GM03348 (cell line): Measurements from ENCODE around the gene TCHP.
A peak's percentile ranks its signal among the peaks of the same experiment; 100 is the strongest.

Experiments used
- DNase-seq: peaks from one replicate; pipeline ENCODE4 v3.0.0; 2012; ENCODE audit warnings: low spot score

Gene TCHP

DNA sequence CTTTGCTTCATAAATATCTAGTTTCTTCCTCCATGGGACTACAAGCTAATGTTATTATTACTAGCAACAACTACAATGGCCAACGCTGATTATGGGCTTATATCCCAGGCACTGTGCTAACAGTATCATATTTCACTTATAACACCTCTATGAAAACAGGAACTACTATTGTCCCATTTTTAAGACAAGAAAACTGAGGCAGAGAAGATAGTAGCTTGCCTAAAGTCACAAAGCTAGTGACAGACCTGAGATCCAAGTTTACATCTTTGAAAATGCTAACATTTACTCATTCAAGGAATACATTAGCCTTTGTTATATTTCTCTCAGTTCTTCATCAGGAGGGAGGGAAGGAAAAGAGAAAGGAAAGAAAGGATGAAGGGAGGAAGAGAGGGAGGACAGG is 63.3 kb downstream of the TCHP start:
- no peak for DNase-seq

DNA sequence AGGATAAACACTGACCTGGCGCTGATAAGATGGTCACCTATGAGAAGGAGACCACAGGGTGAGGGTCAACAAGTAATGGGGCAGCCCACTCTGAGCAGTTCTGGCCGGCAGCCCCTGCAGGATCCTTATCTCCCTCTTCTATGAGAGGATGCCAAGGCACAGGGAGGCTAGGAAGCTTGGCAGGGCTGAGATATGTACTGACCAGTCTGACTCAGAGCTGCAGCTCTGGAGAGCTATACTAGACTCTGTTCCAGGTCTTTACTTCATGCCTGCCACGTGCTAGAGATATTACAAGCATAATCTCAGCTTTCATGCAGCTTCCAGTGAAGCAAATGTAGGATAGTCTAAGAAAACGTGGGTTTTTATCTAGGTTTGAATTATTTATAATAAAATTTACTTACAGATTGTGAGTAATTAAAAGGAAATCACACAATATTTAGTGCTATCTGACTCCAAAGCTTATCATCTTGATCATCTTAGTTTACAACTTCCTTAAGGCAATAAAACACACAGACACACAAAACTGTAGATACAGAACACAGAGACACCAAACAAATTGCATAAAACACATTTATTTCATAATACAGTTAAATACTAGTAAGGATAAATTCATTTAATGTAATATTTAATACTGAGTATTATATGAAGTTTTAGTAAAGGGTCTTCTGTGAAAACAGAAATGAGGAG is 63.8 kb downstream of the TCHP start:
- peak; percentile 56 for DNase-seq

DNA sequence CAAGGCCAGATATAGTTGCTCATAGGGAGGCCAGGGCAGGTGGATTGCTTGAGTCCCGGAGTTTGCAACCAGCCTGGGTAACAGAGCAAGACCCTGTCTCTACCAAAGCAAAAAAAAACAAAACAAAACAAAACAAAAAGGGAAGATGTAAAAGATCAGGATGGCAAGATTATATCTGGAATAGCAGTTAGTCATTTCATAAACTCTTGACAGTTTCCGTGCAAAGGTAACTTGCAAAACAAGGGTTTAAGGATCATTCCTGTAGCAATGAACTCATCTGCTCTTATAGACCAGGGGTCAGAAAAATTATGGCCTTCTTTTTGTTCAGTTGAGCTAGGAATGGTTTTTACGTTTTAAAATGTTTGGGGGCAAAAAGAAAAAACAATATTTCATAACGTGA is 66.5 kb downstream of the TCHP start:
- no peak for DNase-seq

DNA sequence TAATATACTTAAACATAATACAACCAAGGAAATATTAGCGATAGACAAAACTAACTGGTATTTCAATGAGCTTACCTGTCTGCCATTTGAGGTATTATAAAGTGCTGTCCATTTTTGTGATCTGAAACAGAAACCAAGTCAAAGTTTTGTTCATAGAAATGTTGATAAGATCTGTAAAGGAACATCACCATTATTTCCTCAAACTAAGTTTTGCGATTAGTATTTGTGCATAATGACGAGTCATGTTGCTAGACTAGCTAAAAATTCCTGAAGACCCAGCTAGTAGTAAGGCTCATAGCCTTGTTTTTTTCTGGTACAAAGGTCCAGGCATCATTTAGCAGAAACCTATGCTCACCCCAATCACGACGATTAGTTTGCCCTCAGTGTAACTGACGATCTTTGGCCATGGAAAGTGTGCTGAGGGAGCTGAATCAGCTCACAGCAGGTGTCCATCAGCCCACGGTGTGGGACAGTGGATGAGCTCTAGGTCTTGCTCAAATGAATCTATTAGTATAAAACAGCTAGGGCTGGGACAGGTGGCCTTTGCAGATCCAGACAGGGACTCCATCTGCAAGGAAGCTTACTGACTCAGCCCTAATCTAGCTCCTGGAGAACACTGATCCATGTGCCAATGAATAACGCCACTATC is 67.4 kb downstream of the TCHP start:
- DNase-seq, result no peak
